DND-41 (cell line): ENCODE results near the gene L3MBTL1.

Experiments
- ATAC-seq: fragments of 200-7000 bp; cut with Tn5 transposase; 3 replicates; pipeline ENCODE4 v1.9.1; 2021; ENCODE audit warnings: low read depth; ENCODE audit not compliant: insufficient read depth
- DNase-seq: peaks from one replicate; pipeline ENCODE4 v3.0.0-alpha.2; 2020
- H2AFZ ChIP-seq: 2 replicates; pipeline ENCODE4 v1.6.0; 2012; ENCODE audit warnings: low read depth, low read length
- H3K27ac ChIP-seq: 2 replicates; pipeline ENCODE4 v1.5.1; 2012; ENCODE audit warnings: low read length, inconsistent platforms
- H3K27me3 ChIP-seq: fragments of 200-600 bp; sonication (generic); 2 replicates; pipeline ENCODE4 v1.6.0; 2012; ENCODE audit warnings: low read length, mild to moderate bottlenecking, inconsistent platforms; ENCODE audit not compliant: insufficient read depth, poor library complexity
- H3K36me3 ChIP-seq: 2 replicates; pipeline ENCODE4 v1.5.1; 2012; ENCODE audit warnings: low read length, inconsistent platforms; ENCODE audit not compliant: insufficient read depth
- H3K4me1 ChIP-seq: 2 replicates; pipeline ENCODE4 v1.5.1; 2012; ENCODE audit warnings: mild to moderate bottlenecking, low read length; ENCODE audit not compliant: insufficient read depth
- H3K4me2 ChIP-seq: 2 replicates; pipeline ENCODE4 v1.6.0; 2012; ENCODE audit warnings: mild to moderate bottlenecking, moderate library complexity, low read length, inconsistent platforms; ENCODE audit not compliant: insufficient read depth
- H3K4me3 ChIP-seq, 2 experiments: fragments of 200-600 bp in 1 of 2; shearing (Covaris generic) in 1 of 2; 2 replicates each; pipeline ENCODE4 v1.5.1; 2012 to 2016; ENCODE audit warnings: inconsistent platforms in 2 of 2, low read length in 2 of 2, mild to moderate bottlenecking in 2 of 2, low read depth in 1 of 2, moderate library complexity in 1 of 2
- H3K79me2 ChIP-seq: 2 replicates; pipeline ENCODE4 v1.6.0; 2012; ENCODE audit warnings: low read length, inconsistent platforms; ENCODE audit not compliant: insufficient read depth
- H3K9ac ChIP-seq: 2 replicates; pipeline ENCODE4 v1.6.0; 2012; ENCODE audit warnings: low read depth, mild to moderate bottlenecking, inconsistent platforms, low read length, moderate library complexity
- H3K9me3 ChIP-seq: 2 replicates; pipeline ENCODE4 v1.5.1; 2012; ENCODE audit warnings: low read length, moderate library complexity, mild to moderate bottlenecking, inconsistent platforms; ENCODE audit not compliant: insufficient read depth, severe bottlenecking
- H4K20me1 ChIP-seq: 2 replicates; pipeline ENCODE4 v1.6.0; 2012; ENCODE audit warnings: low read length; ENCODE audit not compliant: insufficient read depth
- CTCF ChIP-seq: IDR thresholded peaks from 2 replicates; pipeline ENCODE4 v1.5.1; 2012; ENCODE audit warnings: borderline replicate concordance, low read length, moderate library complexity, mild to moderate bottlenecking; ENCODE audit not compliant: poor library complexity, severe bottlenecking; ENCODE audit errors: extremely low read depth
- EZH2 ChIP-seq: IDR thresholded peaks from 3 replicates; pipeline ENCODE4 v1.6.1; 2012; ENCODE audit warnings: borderline replicate concordance, low read depth, mild to moderate bottlenecking, moderate library complexity, low read length, inconsistent platforms; ENCODE audit not compliant: severe bottlenecking

Gene L3MBTL1

GRCh38 chr20:43563429-43563828 is 55.9 kb downstream of the L3MBTL1 start:
- Histone ChIP-seq H3K27me3 (no peaks in the 10 kb centered on the region), H2AFZ (no peak overlapping the region), H3K4me2 (no peak overlapping the region), H3K4me1 (no peaks in the 10 kb centered on the region), H3K27ac (no peak overlapping the region), H3K9ac (no peak overlapping the region), H3K9me3 (no peaks in the 10 kb centered on the region), H3K36me3 (no peaks in the 10 kb centered on the region), H4K20me1 (no peaks in the 10 kb centered on the region), H3K79me2 (no peaks in the 10 kb centered on the region), H3K4me3 (no peak overlapping the region)
- no peak for TF ChIP-seq EZH2
- TF ChIP-seq CTCF: no peak
- ATAC-seq: no peak
- no peak for DNase-seq

GRCh38 chr20:43563991-43564390 is 56.5 kb downstream of the L3MBTL1 start:
- Histone ChIP-seq H3K36me3 (no peaks in the 10 kb centered on the region), H3K79me2 (no peaks in the 10 kb centered on the region), H3K27ac (no peak overlapping the region), H3K9me3 (no peaks in the 10 kb centered on the region), H3K4me3 (no peak overlapping the region), H2AFZ (no peak overlapping the region), H3K9ac (no peak overlapping the region), H3K4me1 (no peaks in the 10 kb centered on the region), H4K20me1 (no peaks in the 10 kb centered on the region), H3K27me3 (no peaks in the 10 kb centered on the region), H3K4me2 (no peak overlapping the region)
- DNase-seq: no peak
- ATAC-seq: no peak
- TF ChIP-seq CTCF: no peak
- TF ChIP-seq EZH2: no peak

GRCh38 chr20:43564455-43564854 is 57.0 kb downstream of the L3MBTL1 start:
- Histone ChIP-seq H3K27me3 (no peaks in the 10 kb centered on the region), H4K20me1 (no peaks in the 10 kb centered on the region), H3K4me3 (no peak overlapping the region), H3K36me3 (no peaks in the 10 kb centered on the region), H3K79me2 (no peaks in the 10 kb centered on the region), H3K4me2 (no peak overlapping the region), H3K27ac (no peak overlapping the region), H2AFZ (no peak overlapping the region), H3K9ac (no peak overlapping the region), H3K4me1 (no peaks in the 10 kb centered on the region), H3K9me3 (no peaks in the 10 kb centered on the region)
- DNase-seq: no peak
- ATAC-seq: no peak
- no peak for TF ChIP-seq CTCF
- TF ChIP-seq EZH2: no peak
